ENCODE results near the gene DOCK9. TPM values are rescaled to one million over a fixed set of nuclear protein-coding genes. Genes with fewer than 3 reads are reported as not detected.
A peak's percentile ranks its signal among the peaks of the same experiment; 100 is the strongest.

The DOCK9 gene
- polyA plus RNA-seq, 1 donor (not counting 4 experiments of a cell fraction or from before 2014, with no cell fraction given), result 110 TPM

GRCh38 chr13:98959786-98960605 is 17.9 kb downstream of the DOCK9 start:
- no peak overlapping the region for H3K4me2 ChIP-seq (ENCODE audit: control insufficient read depth, extremely low read depth, insufficient read depth, low read depth, low read length)
- dilution Hi-C loops (cut with MboI; ENCODE audit: extremely low pct_ligation_motif_present, low sequenced_read_pairs), result no loop called here
- H3K4me3 ChIP-seq (ENCODE audit: control insufficient read depth in 2 of 3, extremely low read depth in 1 of 3, insufficient read depth in 2 of 3, low read depth in 1 of 3, low read length in 3 of 3), result no peak overlapping the region
- FAIRE-seq (no peak), DNase-seq (ENCODE audit: low read depth, low spot score) (no peak)
- TF ChIP-seq EZH2 (IDR thresholded peaks at IDR 0.05; ENCODE audit: low read length), result no peak
- no peak for TF ChIP-seq CTCF (optimal IDR thresholded peaks at IDR 0.05 in 1 of 3, IDR thresholded peaks at IDR 0.05 in 1 of 3, conservative IDR thresholded peaks at IDR 0.05 in 1 of 3; ENCODE audit: extremely low read depth in 1 of 3, insufficient read depth in 2 of 3, low read length in 3 of 3)
- H3K27ac ChIP-seq (ENCODE audit: control insufficient read depth, insufficient read depth, low read length), result no peak overlapping the region
- H3K36me3 ChIP-seq (ENCODE audit: control insufficient read depth in 2 of 2, extremely low read depth in 1 of 2, insufficient read depth in 2 of 2, low read length in 2 of 2), result peaks cover 1 to 9% of the 10 kb centered on the region in 2 experiments
- no peak overlapping the region for H2AFZ ChIP-seq (ENCODE audit: control insufficient read depth, low read length)
- H3K4me1 ChIP-seq (ENCODE audit: control insufficient read depth, extremely low read depth, insufficient read depth, low read length), result peaks cover 30% of the 10 kb centered on the region
- no peak overlapping the region for H3K9ac ChIP-seq (ENCODE audit: control insufficient read depth, extremely low read depth, insufficient read depth, low read length)
- H3K79me2 ChIP-seq (ENCODE audit: control insufficient read depth, insufficient read depth, low read length), result peaks cover 78% of the 10 kb centered on the region
- no peaks in the 10 kb centered on the region for H3K27me3 ChIP-seq (ENCODE audit: control insufficient read depth, extremely low read depth, insufficient read depth, low read length)
- H3K9me3 ChIP-seq (ENCODE audit: control insufficient read depth, low read depth, low read length), result no peaks in the 10 kb centered on the region
- H3K9me1 ChIP-seq (ENCODE audit: control insufficient read depth, extremely low read depth, insufficient read depth, low read length), result peaks cover 6% of the 10 kb centered on the region
- H4K20me1 ChIP-seq (ENCODE audit: control insufficient read depth, extremely low read depth, insufficient read depth, low read length), result no peaks in the 10 kb centered on the region

GRCh38 chr13:98959291-98959690 is 18.6 kb downstream of the DOCK9 start:
- H3K4me2 ChIP-seq (ENCODE audit: control insufficient read depth, extremely low read depth, insufficient read depth, low read depth, low read length), result no peak overlapping the region
- peaks cover 30% of the 10 kb centered on the region for H3K4me1 ChIP-seq (ENCODE audit: control insufficient read depth, extremely low read depth, insufficient read depth, low read length)
- H3K9ac ChIP-seq (ENCODE audit: control insufficient read depth, extremely low read depth, insufficient read depth, low read length), result no peak overlapping the region
- FAIRE-seq (peak; percentile 67), DNase-seq (ENCODE audit: low read depth, low spot score) (no peak)
- no peaks in the 10 kb centered on the region for H4K20me1 ChIP-seq (ENCODE audit: control insufficient read depth, extremely low read depth, insufficient read depth, low read length)
- no peaks in the 10 kb centered on the region for H3K9me3 ChIP-seq (ENCODE audit: control insufficient read depth, low read depth, low read length)
- dilution Hi-C loops (cut with MboI; ENCODE audit: extremely low pct_ligation_motif_present, low sequenced_read_pairs), result no loop called here
- no peak for TF ChIP-seq CTCF (optimal IDR thresholded peaks at IDR 0.05 in 1 of 3, IDR thresholded peaks at IDR 0.05 in 1 of 3, conservative IDR thresholded peaks at IDR 0.05 in 1 of 3; ENCODE audit: extremely low read depth in 1 of 3, insufficient read depth in 2 of 3, low read length in 3 of 3)
- TF ChIP-seq EZH2 (IDR thresholded peaks at IDR 0.05; ENCODE audit: low read length), result no peak
- H3K27ac ChIP-seq (ENCODE audit: control insufficient read depth, insufficient read depth, low read length), result no peak overlapping the region
- H2AFZ ChIP-seq (ENCODE audit: control insufficient read depth, low read length), result no peak overlapping the region
- no peaks in the 10 kb centered on the region for H3K27me3 ChIP-seq (ENCODE audit: control insufficient read depth, extremely low read depth, insufficient read depth, low read length)
- H3K4me3 ChIP-seq (ENCODE audit: control insufficient read depth in 2 of 3, extremely low read depth in 1 of 3, insufficient read depth in 2 of 3, low read depth in 1 of 3, low read length in 3 of 3), result no peak overlapping the region
- H3K79me2 ChIP-seq (ENCODE audit: control insufficient read depth, insufficient read depth, low read length), result peaks cover 75% of the 10 kb centered on the region
- peaks cover 1 to 9% of the 10 kb centered on the region in 2 experiments for H3K36me3 ChIP-seq (ENCODE audit: control insufficient read depth in 2 of 2, extremely low read depth in 1 of 2, insufficient read depth in 2 of 2, low read length in 2 of 2)
- peaks cover 6% of the 10 kb centered on the region for H3K9me1 ChIP-seq (ENCODE audit: control insufficient read depth, extremely low read depth, insufficient read depth, low read length)

Data from keratinocyte (primary cell).